ENCODE data around the gene SAP30BP. TPM values are rescaled to one million over a fixed set of nuclear protein-coding genes. Genes with fewer than 3 reads are reported as not detected.
A peak's percentile ranks its signal among the peaks of the same experiment; 100 is the strongest.

The SAP30BP gene
- total RNA-seq (2016; rRNA removed; fragmentation: Illumina TruSeq; extraction: Trizol) (99.4 and 109 TPM in 2 replicates), polyA plus RNA-seq (2011; rRNA removed) (67.7 and 80.1 TPM in 2 replicates), polyA minus RNA-seq (2011; rRNA and poly(A)+ RNA removed; ENCODE audit: low replicate concordance) (42.3 and 45.2 TPM in 2 replicates), Bru-seq, nascent RNA (percentile 86 among the genes with signal in this experiment), BruChase-seq, experiment 1, labeled RNA remaining after a 6-hour chase (percentile 89 among the genes with signal in this experiment), BruChase-seq, experiment 2, labeled RNA remaining after a 2-hour chase (percentile 86 among the genes with signal in this experiment)
- total RNA-seq (2016; cell fraction: cytosol; rRNA removed; fragmentation: Illumina TruSeq; extraction: Trizol; ENCODE audit: low read depth): 35.7 and 41.2 TPM in 2 replicates
- total RNA-seq (2016; cell fraction: insoluble cytoplasmic fraction; rRNA removed; fragmentation: Illumina TruSeq; extraction: Trizol): 105 and 112 TPM in 2 replicates
- total RNA-seq (2016; cell fraction: membrane; rRNA removed; fragmentation: Illumina TruSeq; extraction: Trizol): 35.1 and 45.2 TPM in 2 replicates
- total RNA-seq (2016; cell fraction: nucleus; rRNA removed; fragmentation: Illumina TruSeq; extraction: Trizol): 76.4 and 82.2 TPM in 2 replicates
- polyA plus RNA-seq (2011; cell fraction: cytosol; rRNA removed): 59.4 and 67.4 TPM in 2 replicates
- 191 and 218 TPM in 2 replicates for polyA plus RNA-seq (2011; cell fraction: nucleus; rRNA removed)
- 57.3 and 65.0 TPM in 2 replicates for polyA plus RNA-seq (2012)
- polyA plus RNA-seq (2016; cell fraction: cytosol; fragmentation: Illumina TruSeq; extraction: Trizol; ENCODE audit: low read depth): 20.2 and 20.5 TPM in 2 replicates
- 110 and 119 TPM in 2 replicates for polyA plus RNA-seq (2016; cell fraction: insoluble cytoplasmic fraction; fragmentation: Illumina TruSeq; extraction: Trizol; ENCODE audit: low read depth)
- polyA plus RNA-seq (2016; cell fraction: membrane; fragmentation: Illumina TruSeq; extraction: Trizol; ENCODE audit: low read depth): 27.8 and 32.7 TPM in 2 replicates
- polyA plus RNA-seq (2016; cell fraction: nucleus; fragmentation: Illumina TruSeq; extraction: Trizol; ENCODE audit: insufficient read depth, low read depth): 131 and 143 TPM in 2 replicates
- 17.6 and 28.8 TPM in 2 replicates for polyA minus RNA-seq (2011; cell fraction: cytosol; rRNA and poly(A)+ RNA removed)
- 90.4 and 101 TPM in 2 replicates for polyA minus RNA-seq (2011; cell fraction: nucleus; rRNA and poly(A)+ RNA removed)
- long read RNA-seq, experiment 1, transcript SAP30BP-225 (11 exons, 2,722 nt): major isoform, 78 of 101 reads
- long read RNA-seq, experiment 1, partial matches to known transcripts: 6 of 101 reads
- long read RNA-seq, experiment 1, other reads (novel, unspliced or antisense): 10 of 101 reads
- long read RNA-seq, experiment 2, transcript SAP30BP-225 (11 exons, 2,722 nt): major isoform, 82 of 131 reads
- long read RNA-seq, experiment 2, partial matches to known transcripts: 21 of 131 reads
- long read RNA-seq, experiment 2, other reads (novel, unspliced or antisense): 21 of 131 reads

GRCh38 chr17:75666959-75667790, at the start of gene SAP30BP, which contains the start of gene RECQL5:
Gene SAP30BP (plus strand): TSS chr17:75667338. CDS start chr17:75667373, 35 bp downstream.
Gene RECQL5 (minus strand): TSS chr17:75667154. CDS start chr17:75666557, 597 bp downstream.
- Histone ChIP-seq H2AFZ (ENCODE audit: low read length) (no peak within 1 kb of the TSS), H3K4me2 (ENCODE audit: low read depth, low read length) (peak within 1 kb of the TSS; percentile 97), H3K36me3 (replicated peaks in 1 of 2; ENCODE audit: control insufficient read depth in 1 of 2, insufficient read depth in 2 of 2, low read length in 2 of 2) (peaks cover 16 to 46% of the 10 kb centered on the region in 2 experiments), H3K27ac (ENCODE audit: extremely low read length, insufficient read depth, low read length) (peak within 1 kb of the TSS; percentile 73), H3K9ac (ENCODE audit: insufficient read depth, low read depth, low read length) (peak within 1 kb of the TSS; percentile 92), H4K20me1 (ENCODE audit: insufficient read depth, low read length) (peaks cover 6% of the 10 kb centered on the region; the same call in 1 of the 2 replicates), H3K4me1 (ENCODE audit: insufficient read depth, low read length) (peaks cover 39% of the 10 kb centered on the region), H3K27me3 (ENCODE audit: control insufficient read depth in 1 of 2, insufficient read depth in 2 of 2, low read length in 2 of 2) (peaks cover 0 to 5% of the 10 kb centered on the region in 2 experiments; a peak in 1 of 5 replicates), H3K4me3 (replicated peaks in 1 of 3; ENCODE audit: insufficient read depth in 1 of 3, low read depth in 2 of 3, low read length in 3 of 3) (peak within 1 kb of the TSS; percentile 77 to 99 (median 99)), H3K9me3 (ENCODE audit: low read length) (no peaks in the 10 kb centered on the region), H3K79me2 (ENCODE audit: insufficient read depth, low read length) (peaks cover 65% of the 10 kb centered on the region)
- peak; percentile 98 for DNase-seq (ENCODE audit: low spot score)
- in situ Hi-C loops (cut with HindIII; ENCODE audit: extremely low pct_ligation_motif_present, low pct_unique_long_range_greater_than_20kb): no loop called here
- peak; percentile 99 for FAIRE-seq
- intact Hi-C loops (cut with micrococcal nuclease; ENCODE audit: unreplicated experiment): loop anchor here (1.0 kb wide), 1 partner anchor 34 kb away; the partner anchor contains the start of gene SMIM5
- under 1% methylated on average over 50 of the region's 55 CpGs for WGBS (ENCODE audit: low lambda C conversion rate)
- ATAC-seq: peak; percentile 100
- CTCF ChIA-PET (ENCODE audit: low intra/inter-chr PET ratio, low total read pairs): interaction anchor here (1.4 kb wide), 1 partner anchor 33 kb away, joined by 3 read pairs; no protein-coding TSS in a partner anchor
- TSS peak; percentile 86 for BruUV-seq (replicated peaks)
- POLR2A ChIA-PET: interaction anchor here (0.6 to 2.6 kb wide), 20 partner anchors 8 to 208 kb away, joined by 3 to 25 read pairs (median 4); partner anchors contain the start of genes GALK1, ITGB4, SMIM5 and UNK
- TF ChIP-seq MEIS2 (CRISPR knock-in tag; IDR thresholded peaks at IDR 0.05) (peak; percentile 6), UBTF (CRISPR knock-in tag; IDR thresholded peaks at IDR 0.05) (peak; percentile 43; the same call in 1 of the 2 replicates), KDM5A (IDR thresholded peaks at IDR 0.05; ENCODE audit: borderline replicate concordance, low read length) (peak; percentile 100), DRAP1 (CRISPR knock-in tag; IDR thresholded peaks at IDR 0.05) (peak; percentile 88), CENPBD1 (CRISPR knock-in tag; IDR thresholded peaks at IDR 0.05; ENCODE audit: borderline replicate concordance, low read depth) (0 out of 2 replicates have a peak, but pooled peaks have one; percentile 12), ZSCAN25 (CRISPR knock-in tag; IDR thresholded peaks at IDR 0.05) (peak; percentile 27; the same call in 1 of the 2 replicates), NFIC (IDR thresholded peaks at IDR 0.05; ENCODE audit: low read length) (peak; percentile 61; the same call in 1 of the 2 replicates), ZNF430 (CRISPR knock-in tag; IDR thresholded peaks at IDR 0.05) (peak; percentile 81), FOXC1 (CRISPR knock-in tag; IDR thresholded peaks at IDR 0.05; ENCODE audit: borderline replicate concordance) (peak; percentile 81), MAF1 (CRISPR knock-in tag; IDR thresholded peaks at IDR 0.05; ENCODE audit: borderline replicate concordance) (no peak), YY1 (IDR thresholded peaks at IDR 0.05; ENCODE audit: insufficient read depth, insufficient replicate concordance, low read depth, low read length) (peak; percentile 96)
